Measurements from ENCODE around the gene FBXL17.

The FBXL17 gene

GRCh38 chr5:108145351-108145750, 236.5 kb downstream of the FBXL17 start:
- no peak for DNase-seq

DNA sequence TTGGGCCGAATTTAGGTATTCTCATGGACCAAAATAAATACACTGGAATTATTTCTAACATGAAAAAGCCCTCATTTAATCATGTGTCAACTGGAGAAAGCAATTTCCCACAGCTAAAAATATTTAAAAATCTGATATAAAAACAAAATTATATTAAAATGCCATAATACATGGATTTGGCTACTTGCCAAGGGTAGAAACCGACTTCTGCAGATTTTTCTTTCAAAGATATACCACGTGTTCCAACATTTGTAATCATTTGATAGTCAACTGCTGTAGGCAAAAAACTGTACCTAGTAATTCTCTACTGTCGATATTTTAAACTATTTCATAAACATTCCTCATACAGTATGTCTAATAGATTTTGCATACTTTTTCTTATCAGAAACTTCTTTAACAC, 237.6 kb downstream of the FBXL17 start:
- no peak for DNase-seq

DNA sequence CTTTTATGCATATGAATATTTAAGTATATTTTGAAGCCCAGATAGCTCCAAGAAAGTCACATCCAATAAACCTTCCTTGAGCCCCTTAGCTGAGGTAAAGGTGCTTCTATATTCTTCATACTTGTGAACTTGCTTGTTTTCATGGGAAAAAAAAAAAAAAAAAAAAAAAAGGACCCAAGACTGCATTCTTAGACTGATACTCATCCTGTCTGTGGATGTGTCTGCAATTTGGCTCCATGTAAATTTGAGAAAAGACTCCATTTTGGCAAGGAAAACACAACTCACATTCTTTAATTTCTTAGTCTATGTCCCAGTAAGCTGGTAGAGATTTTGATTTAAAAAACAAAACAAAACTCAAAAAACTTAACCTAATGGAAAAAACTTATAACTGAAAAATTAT, 238.3 kb downstream of the FBXL17 start:
- DNase-seq = peak; percentile 46

DNA sequence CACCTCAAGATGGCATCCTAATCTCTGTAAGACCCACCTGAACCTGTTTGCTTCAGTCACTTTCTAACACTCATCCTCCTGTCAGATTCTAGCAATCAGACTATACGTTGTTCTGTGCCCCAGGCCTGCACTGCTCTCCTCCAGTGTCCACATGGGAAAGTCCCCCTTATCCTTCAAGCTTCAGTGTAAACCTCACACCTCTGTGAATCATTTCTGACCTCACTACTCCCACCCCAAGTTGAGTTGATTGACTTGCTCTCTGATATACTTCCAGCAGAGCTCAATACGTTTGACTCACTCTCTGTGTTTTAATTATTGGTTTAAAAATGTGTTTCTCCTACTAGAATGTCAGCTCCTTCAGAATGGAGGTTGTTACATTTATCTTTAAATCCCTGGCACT, 240.2 kb downstream of the FBXL17 start:
- DNase-seq = peak; percentile 20

DNA sequence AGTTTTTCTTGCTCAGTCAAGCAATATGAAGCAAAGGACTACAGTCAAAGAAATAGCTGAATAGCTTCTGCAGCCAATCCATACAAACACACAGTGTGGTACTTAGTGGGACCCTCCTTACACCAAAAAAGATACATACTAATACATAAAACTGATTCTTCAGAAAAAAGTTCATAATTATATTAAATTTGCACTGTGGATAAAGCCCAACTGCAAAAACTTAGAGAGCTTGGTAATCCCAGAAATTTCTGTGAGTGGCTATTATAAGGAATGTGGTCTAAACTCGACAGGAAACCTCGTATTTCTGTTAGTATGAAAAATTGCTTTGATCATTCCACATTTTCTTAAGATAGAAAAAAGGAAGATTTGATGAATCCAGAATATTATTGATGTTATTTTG, 245.4 kb downstream of the FBXL17 start:
- DNase-seq = no peak

GRCh38 chr5:108129129-108129528, 252.8 kb downstream of the FBXL17 start:
- DNase-seq = no peak

GRCh38 chr5:108125771-108126511, 256.0 kb downstream of the FBXL17 start:
- DNase-seq = no peak

DNA sequence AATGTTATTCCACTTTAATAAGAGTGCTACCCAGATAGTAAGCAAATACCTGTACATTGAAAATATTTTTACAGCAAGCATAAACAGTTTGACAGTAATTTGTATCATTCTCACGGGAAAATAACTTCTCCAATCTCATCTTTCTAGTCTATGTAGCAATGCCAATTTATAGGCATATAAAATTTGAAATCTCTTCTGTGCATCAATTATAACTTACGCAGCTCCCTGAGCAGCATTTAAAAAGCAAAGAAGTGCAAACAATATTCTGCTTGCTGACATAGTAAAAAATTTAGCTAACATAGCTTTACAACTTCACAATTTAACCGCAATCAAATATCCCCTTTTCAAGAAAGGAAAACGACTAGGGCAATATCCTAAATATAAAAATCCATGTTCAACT, 257.3 kb downstream of the FBXL17 start:
- DNase-seq = no peak

- no peak for DNase-seq
Measured at GRCh38 chr5:108122702-108123101, 259.2 kb downstream of the FBXL17 start.

- no peak for DNase-seq
Measured at GRCh38 chr5:108118813-108119514, 262.9 kb downstream of the FBXL17 start.

DNA sequence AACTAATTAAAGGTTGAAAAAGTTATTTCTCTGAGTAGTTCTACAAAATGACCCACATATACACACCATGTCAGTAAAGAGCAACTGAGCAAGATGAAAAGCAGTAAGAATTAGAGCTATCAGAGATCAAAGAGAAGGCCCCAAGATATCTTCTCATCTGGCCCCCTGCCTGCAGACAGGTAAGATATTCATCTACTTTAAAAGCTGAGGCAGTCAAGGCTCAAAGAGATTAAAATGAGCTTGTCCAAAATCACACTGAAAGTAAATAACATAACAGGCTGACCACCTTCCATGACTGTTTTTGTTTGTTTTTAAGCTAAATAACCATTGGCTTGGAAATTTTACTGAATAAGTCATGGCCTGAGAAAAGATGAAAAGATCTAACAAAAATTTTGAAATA, 266.2 kb downstream of the FBXL17 start:
- no peak for DNase-seq

DNA sequence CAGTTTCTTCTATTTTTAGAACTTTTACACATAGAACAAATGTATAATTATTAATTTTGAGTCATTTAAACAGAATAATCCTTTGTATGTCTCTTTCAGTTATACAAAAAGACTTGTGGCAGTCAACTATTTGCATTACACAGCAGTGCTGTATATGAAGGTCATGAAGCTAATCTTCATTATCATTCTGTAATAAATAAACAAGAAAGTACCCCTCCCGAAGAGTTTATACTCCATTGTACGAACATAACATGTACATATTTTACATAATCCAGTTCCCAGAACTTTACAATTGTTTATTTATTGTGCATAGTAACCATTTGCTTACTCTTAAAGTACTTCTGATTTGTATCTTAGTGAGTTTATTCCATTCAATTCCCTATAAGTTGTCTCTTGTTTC, 267.9 kb downstream of the FBXL17 start:
- DNase-seq = no peak

DNA sequence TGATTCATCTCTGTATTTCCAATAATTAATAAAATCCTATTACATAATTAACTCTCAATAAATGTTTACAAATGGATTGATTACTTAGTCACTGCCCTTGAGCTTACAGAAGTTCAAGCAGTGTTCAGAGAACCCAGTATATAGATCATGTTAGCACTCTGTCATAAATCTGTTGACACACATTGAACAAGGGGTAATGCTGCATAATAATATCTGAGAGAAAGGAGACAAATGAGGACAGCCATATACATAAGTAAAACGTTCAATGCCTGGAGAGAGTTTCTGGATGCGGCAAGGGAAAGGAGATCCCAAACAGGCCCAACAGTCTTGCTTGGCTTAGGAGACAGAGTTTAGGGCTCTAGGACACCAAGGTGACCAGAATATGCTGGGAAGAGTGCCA, 270.2 kb downstream of the FBXL17 start:
- no peak for DNase-seq

GRCh38 chr5:108109059-108109458, 272.8 kb downstream of the FBXL17 start:
- DNase-seq = no peak

GRCh38 chr5:108104448-108104847, 277.4 kb downstream of the FBXL17 start:
- DNase-seq = no peak

DNA sequence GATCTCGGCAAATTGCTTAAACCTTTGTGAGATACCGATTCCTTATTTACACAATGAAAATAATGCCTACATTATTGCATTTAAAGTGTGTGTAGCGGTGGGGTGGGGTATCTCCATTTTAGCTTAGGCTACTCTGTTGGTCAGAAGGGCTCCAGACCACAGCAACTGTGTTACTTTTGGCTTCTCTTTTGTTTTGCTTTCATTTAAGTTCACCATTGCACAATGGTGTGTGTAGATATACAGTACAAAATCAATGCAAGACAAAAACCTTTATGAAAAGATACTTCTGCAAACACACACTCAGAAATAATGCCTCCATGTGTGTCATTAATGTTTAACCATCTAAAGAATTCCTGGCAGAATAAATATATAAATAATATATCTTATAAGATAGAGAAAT, 279.4 kb downstream of the FBXL17 start:
- DNase-seq = no peak

DNA sequence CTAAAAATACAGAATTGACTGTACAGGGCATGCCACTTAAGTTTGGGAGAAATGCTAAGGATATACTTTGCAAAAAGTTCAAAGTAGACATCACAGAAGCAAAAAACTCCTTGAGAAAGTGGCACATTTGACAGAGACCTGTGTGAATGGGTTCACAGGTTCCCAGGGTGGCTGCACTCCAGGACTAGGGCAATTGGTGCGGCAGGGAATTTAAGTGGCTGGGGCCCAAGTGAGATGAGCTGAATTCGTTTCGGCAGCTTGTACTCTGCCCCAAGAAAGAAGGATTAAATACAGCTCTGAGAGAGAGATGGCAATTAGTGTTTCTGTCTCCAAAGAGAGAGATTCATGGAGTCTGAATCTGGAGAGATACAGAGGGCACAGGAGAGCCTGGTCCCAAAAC, 280.1 kb downstream of the FBXL17 start:
- DNase-seq = no peak

DNA sequence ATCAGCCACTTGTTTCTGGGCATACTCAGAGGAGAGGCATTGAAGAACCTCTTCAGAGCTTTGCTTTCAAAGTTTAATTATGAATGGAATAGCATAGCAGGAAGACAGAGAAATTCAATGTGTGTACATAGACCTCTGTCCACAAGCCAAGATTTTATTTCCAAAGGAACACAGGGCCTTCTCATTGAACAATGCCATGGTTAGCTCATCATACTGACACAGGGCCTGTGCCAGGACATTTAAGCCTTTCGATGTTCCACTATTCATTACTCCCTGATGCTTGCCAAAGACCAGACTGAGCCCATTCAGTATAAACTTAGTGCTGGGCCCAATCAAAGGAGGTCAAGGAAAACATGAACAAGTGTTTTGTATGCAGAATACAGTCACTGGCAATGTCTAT, 280.8 kb downstream of the FBXL17 start:
- DNase-seq = no peak

- DNase-seq = no peak
Measured at GRCh38 chr5:108094800-108095199, 287.1 kb downstream of the FBXL17 start.

- DNase-seq = peak; percentile 1
Measured at GRCh38 chr5:108093186-108093585, 288.7 kb downstream of the FBXL17 start.

GRCh38 chr5:108090946-108091345, 291.0 kb downstream of the FBXL17 start:
- no peak for DNase-seq

DNA sequence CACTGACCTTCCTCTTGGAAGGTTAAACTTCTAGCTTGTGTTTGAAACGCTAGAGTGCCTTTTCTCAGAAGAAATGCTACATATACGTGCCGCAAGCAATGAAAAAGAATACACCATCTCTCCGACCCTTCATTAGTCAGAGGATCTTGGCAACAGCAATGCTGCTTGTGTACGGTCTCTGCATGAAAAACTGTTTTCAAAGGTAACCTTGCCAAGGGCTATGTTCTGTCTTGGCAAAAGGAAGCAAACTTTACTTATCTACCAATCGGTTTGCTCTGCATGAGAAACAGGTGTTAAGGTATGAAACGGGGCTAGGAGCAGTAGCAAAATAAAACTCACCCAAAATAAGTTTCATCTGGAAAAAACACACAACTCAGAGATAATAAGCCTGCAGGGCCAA, 297.8 kb downstream of the FBXL17 start:
- no peak for DNase-seq

DNA sequence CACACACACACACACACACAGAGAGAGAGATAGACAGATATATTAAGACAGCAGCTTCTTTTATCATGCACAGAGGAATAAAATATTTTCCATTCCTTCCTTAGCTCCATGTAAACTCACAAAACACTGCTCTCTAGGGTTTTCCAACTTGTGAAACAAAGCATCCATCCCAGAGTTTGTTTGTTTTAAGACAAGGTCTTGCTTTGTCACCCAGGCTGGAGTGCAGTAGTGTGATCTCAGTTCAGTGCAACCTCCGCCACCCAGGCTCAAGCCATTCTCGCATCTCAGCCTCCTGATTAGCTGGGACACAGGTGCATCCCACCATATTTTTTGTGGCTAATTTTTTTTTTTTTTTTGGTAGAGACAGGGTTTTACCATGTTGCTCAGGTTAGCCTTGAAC, 298.7 kb downstream of the FBXL17 start:
- DNase-seq = no peak

GRCh38 chr5:108081707-108082106, 300.2 kb downstream of the FBXL17 start:
- DNase-seq = no peak

- no peak for DNase-seq
Measured at GRCh38 chr5:108079753-108080152, 302.1 kb downstream of the FBXL17 start.
